HG02798 (cell line): ENCODE results near the gene KLRK1.
"Not testable (repeated sequence)": the region's sequence is repeated elsewhere in the genome, so short reads cannot be mapped to it uniquely, and the experiment has no call there.

Source experiments
- ATAC-seq: cut with Tn5 transposase; IDR thresholded peaks from one replicate; pipeline ENCODE4 v1.9.1; 2021; ENCODE audit warnings: mild to moderate bottlenecking; ENCODE audit not compliant: unreplicated experiment, poor library complexity

The KLRK1 gene

GRCh38 chr12:10389904-10390303, at the start of gene KLRK1:
KLRK1 (minus strand) TSS chr12:10390041; CDS start chr12:10388810, 1,231 bp downstream.
- ATAC-seq: no peak

- not testable (repeated sequence) for ATAC-seq
Measured at GRCh38 chr12:10437601-10438000, 47.8 kb upstream of the KLRK1 start.

GRCh38 chr12:10435816-10436215, 46.0 kb upstream of the KLRK1 start, which contains the start of gene KLRC2:
KLRC2 (minus strand) TSS chr12:10436010; CDS start chr12:10435986, 24 bp downstream.
- ATAC-seq: not testable (repeated sequence)

GRCh38 chr12:10430623-10431022, 40.8 kb upstream of the KLRK1 start:
- ATAC-seq: not testable (repeated sequence)

GRCh38 chr12:10425938-10426337, 36.1 kb upstream of the KLRK1 start:
- not testable (repeated sequence) for ATAC-seq

- ATAC-seq: not testable (repeated sequence)
Measured at GRCh38 chr12:10424260-10424899, 34.5 kb upstream of the KLRK1 start.

- not testable (repeated sequence) for ATAC-seq
Measured at GRCh38 chr12:10422159-10422558, 32.3 kb upstream of the KLRK1 start.

- not testable (repeated sequence) for ATAC-seq
Measured at GRCh38 chr12:10420334-10420733, 30.5 kb upstream of the KLRK1 start, which contains the start of gene KLRC3. KLRC3 (minus strand) TSS chr12:10420595; CDS start chr12:10420550, 45 bp downstream.

- no peak for ATAC-seq
Measured at GRCh38 chr12:10409392-10409791, 19.6 kb upstream of the KLRK1 start, which contains the start of gene KLRC4. KLRC4 (minus strand) TSS chr12:10409757; CDS start chr12:10409575, 182 bp downstream.

GRCh38 chr12:10408842-10409241, 19.0 kb upstream of the KLRK1 start:
- no peak for ATAC-seq

GRCh38 chr12:10406725-10407124, 16.9 kb upstream of the KLRK1 start:
- no peak for ATAC-seq

GRCh38 chr12:10405294-10405693, 15.5 kb upstream of the KLRK1 start:
- ATAC-seq: no peak

- no peak for ATAC-seq
Measured at GRCh38 chr12:10404798-10405197, 15.0 kb upstream of the KLRK1 start.

GRCh38 chr12:10400829-10401228, 11.0 kb upstream of the KLRK1 start:
- ATAC-seq: no peak

GRCh38 chr12:10398168-10398567, 8.3 kb upstream of the KLRK1 start:
- no peak for ATAC-seq

GRCh38 chr12:10397296-10397695, 7.5 kb upstream of the KLRK1 start:
- no peak for ATAC-seq

GRCh38 chr12:10396176-10396575, 6.3 kb upstream of the KLRK1 start:
- not testable (repeated sequence) for ATAC-seq

- peak; percentile 71 for ATAC-seq
Measured at GRCh38 chr12:10395390-10395998, 5.7 kb upstream of the KLRK1 start.

- ATAC-seq: not testable (repeated sequence)
Measured at GRCh38 chr12:10394531-10395152, 4.8 kb upstream of the KLRK1 start.

GRCh38 chr12:10393291-10393690, 3.5 kb upstream of the KLRK1 start:
- ATAC-seq: no peak

GRCh38 chr12:10392394-10392930, 2.6 kb upstream of the KLRK1 start:
- peak; percentile 69 for ATAC-seq
